Osteoblast (primary cell): ENCODE results near the gene SEL1L2. TPM values are rescaled to one million over a fixed set of nuclear protein-coding genes. Genes with fewer than 3 reads are reported as not detected.

Experiments
- DNase-seq: peaks from one replicate; pipeline ENCODE4 v3.0.0; 2011; ENCODE audit warnings: low spot score, mixed read lengths; ENCODE audit not compliant: insufficient read length; ENCODE audit errors: missing footprints
- H2AFZ ChIP-seq: 2 replicates; pipeline ENCODE4 v1.6.0; 2011; ENCODE audit warnings: mild to moderate bottlenecking, low read length
- H3K27ac ChIP-seq: 2 replicates; pipeline ENCODE4 v1.5.1; 2011; ENCODE audit warnings: mild to moderate bottlenecking, low read depth, low read length, moderate library complexity
- H3K27me3 ChIP-seq: 2 replicates; pipeline ENCODE4 v1.6.0; 2012; ENCODE audit warnings: mild to moderate bottlenecking, control low read depth, inconsistent platforms, low read length, moderate library complexity; ENCODE audit not compliant: insufficient read depth
- H3K36me3 ChIP-seq: 2 replicates; pipeline ENCODE4 v1.5.1; 2011; ENCODE audit warnings: mild to moderate bottlenecking, low read length, control low read depth, moderate library complexity; ENCODE audit not compliant: insufficient read depth
- H3K4me1 ChIP-seq: 2 replicates; pipeline ENCODE4 v1.5.1; 2011; ENCODE audit warnings: mild to moderate bottlenecking, low read length, control low read depth, moderate library complexity; ENCODE audit not compliant: insufficient read depth
- H3K4me2 ChIP-seq: 2 replicates; pipeline ENCODE4 v1.6.0; 2011; ENCODE audit warnings: mild to moderate bottlenecking, low read length; ENCODE audit not compliant: insufficient read depth
- H3K4me3 ChIP-seq: fragments of 200-600 bp; sonication (generic); 3 replicates; pipeline ENCODE4 v1.5.1; 2012; ENCODE audit warnings: mild to moderate bottlenecking, low read length, inconsistent platforms; ENCODE audit not compliant: insufficient read depth
- H3K79me2 ChIP-seq: 2 replicates; pipeline ENCODE4 v1.6.0; 2012; ENCODE audit warnings: mild to moderate bottlenecking, low read length, control low read depth, inconsistent platforms; ENCODE audit not compliant: insufficient read depth
- H3K9me3 ChIP-seq: 2 replicates; pipeline ENCODE4 v1.5.1; 2011; ENCODE audit warnings: low read depth, low read length, control low read depth
- H4K20me1 ChIP-seq: 2 replicates; pipeline ENCODE4 v1.6.0; 2012; ENCODE audit warnings: mild to moderate bottlenecking, low read length, control low read depth; ENCODE audit not compliant: insufficient read depth
- CTCF ChIP-seq: IDR thresholded peaks from 2 replicates; pipeline ENCODE4 v1.5.1; 2011; ENCODE audit warnings: mild to moderate bottlenecking, low read depth, low read length, moderate library complexity; ENCODE audit errors: extremely low read depth
- total RNA-seq: library from RNA; depleted of rRNA; stranded (reverse); fragments of >200 nt; gene quantifications from 2 replicates; pipeline ENCODE4 v1.2.3, GENCODE V29; 2012

SEL1L2 gene
- total RNA-seq, 1 donor = not detected

GRCh38 chr20:13883425-13883824 lies 107.0 kb downstream of the SEL1L2 start:
- Histone ChIP-seq H3K4me1 (no peaks in the 10 kb centered on the region), H3K27me3 (no peaks in the 10 kb centered on the region), H3K4me3 (no peak overlapping the region), H4K20me1 (no peaks in the 10 kb centered on the region), H3K79me2 (no peaks in the 10 kb centered on the region), H3K27ac (no peak overlapping the region), H3K4me2 (no peak overlapping the region), H3K9me3 (no peaks in the 10 kb centered on the region), H2AFZ (no peak overlapping the region), H3K36me3 (no peaks in the 10 kb centered on the region)
- DNase-seq = no peak
- TF ChIP-seq CTCF = no peak

GRCh38 chr20:13878566-13878965 lies 111.8 kb downstream of the SEL1L2 start:
- TF ChIP-seq CTCF = no peak
- DNase-seq = no peak
- Histone ChIP-seq H2AFZ (no peak overlapping the region), H3K4me1 (no peaks in the 10 kb centered on the region), H3K27me3 (no peaks in the 10 kb centered on the region), H3K79me2 (no peaks in the 10 kb centered on the region), H4K20me1 (no peaks in the 10 kb centered on the region), H3K36me3 (no peaks in the 10 kb centered on the region), H3K27ac (no peak overlapping the region), H3K9me3 (no peaks in the 10 kb centered on the region), H3K4me2 (no peak overlapping the region), H3K4me3 (no peak overlapping the region)

- Histone ChIP-seq H3K27ac (no peak overlapping the region), H2AFZ (no peak overlapping the region), H3K4me3 (no peak overlapping the region), H3K79me2 (no peaks in the 10 kb centered on the region), H4K20me1 (no peaks in the 10 kb centered on the region), H3K9me3 (no peaks in the 10 kb centered on the region), H3K4me2 (no peak overlapping the region), H3K27me3 (no peaks in the 10 kb centered on the region), H3K36me3 (no peaks in the 10 kb centered on the region), H3K4me1 (no peaks in the 10 kb centered on the region)
- no peak for DNase-seq
- no peak for TF ChIP-seq CTCF
Measured at GRCh38 chr20:13877793-13878192, 112.6 kb downstream of the SEL1L2 start.

GRCh38 chr20:13875265-13875811 lies 115.1 kb downstream of the SEL1L2 start:
- no peaks in the 10 kb centered on the region for H3K9me3 ChIP-seq
- no peaks in the 10 kb centered on the region for H4K20me1 ChIP-seq
- H3K79me2 ChIP-seq = no peaks in the 10 kb centered on the region
- no peaks in the 10 kb centered on the region for H3K4me1 ChIP-seq
- TF ChIP-seq CTCF = no peak
- no peaks in the 10 kb centered on the region for H3K27me3 ChIP-seq
- DNase-seq = no peak
- H3K27ac ChIP-seq = no peak overlapping the region
- no peak overlapping the region for H2AFZ ChIP-seq
- H3K4me2 ChIP-seq = no peak overlapping the region
- H3K36me3 ChIP-seq = no peaks in the 10 kb centered on the region
- no peak overlapping the region for H3K4me3 ChIP-seq
